DND-41 (cell line): ENCODE measurements around the gene ZDHHC14.

Source experiments
- CTCF ChIP-seq: IDR thresholded peaks from 2 replicates; pipeline ENCODE4 v1.5.1; 2012; ENCODE audit warnings: borderline replicate concordance, low read length, moderate library complexity, mild to moderate bottlenecking; ENCODE audit not compliant: poor library complexity, severe bottlenecking; ENCODE audit errors: extremely low read depth
- EZH2 ChIP-seq: IDR thresholded peaks from 3 replicates; pipeline ENCODE4 v1.6.1; 2012; ENCODE audit warnings: borderline replicate concordance, low read depth, mild to moderate bottlenecking, moderate library complexity, low read length, inconsistent platforms; ENCODE audit not compliant: severe bottlenecking

- TF ChIP-seq CTCF (no peak), EZH2 (no peak)
Observed at GRCh38 chr6:157398151-157398550, 17.2 kb downstream of the ZDHHC14 start.
